ENCODE measurements around the gene GOLGA8Q.
A peak's percentile ranks its signal among the peaks of the same experiment; 100 is the strongest.
"Not testable (repeated sequence)": the region's sequence is repeated elsewhere in the genome, so short reads cannot be mapped to it uniquely, and the experiment has no call there.

GOLGA8Q gene

DNA sequence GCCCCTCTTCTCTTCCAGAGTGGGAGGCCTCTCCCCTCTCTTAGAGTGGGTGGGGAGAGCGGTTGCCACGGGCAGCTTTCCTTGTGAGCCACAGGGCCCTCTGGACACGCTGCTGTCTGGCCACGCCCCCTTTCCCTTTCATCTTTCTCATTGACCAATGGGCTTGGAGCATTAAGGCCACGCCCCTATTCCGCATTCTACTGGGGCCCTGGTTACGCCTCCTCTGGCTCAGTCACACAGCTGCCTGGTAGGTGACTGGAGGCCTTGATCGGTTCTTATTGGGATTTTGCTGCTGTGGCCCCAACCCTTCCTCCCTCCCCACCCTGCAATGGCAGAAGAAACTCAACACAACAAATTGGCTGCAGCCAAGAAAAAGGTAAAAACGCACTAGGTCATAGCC, at the start of gene GOLGA8Q:
Gene GOLGA8Q (plus strand): TSS at position 301 of the 400 bp plus-strand sequence. CDS start 28 bp downstream, at position 329.
- intact Hi-C loops (cut with DNase I); DNase-seq: not testable (repeated sequence)

DNA sequence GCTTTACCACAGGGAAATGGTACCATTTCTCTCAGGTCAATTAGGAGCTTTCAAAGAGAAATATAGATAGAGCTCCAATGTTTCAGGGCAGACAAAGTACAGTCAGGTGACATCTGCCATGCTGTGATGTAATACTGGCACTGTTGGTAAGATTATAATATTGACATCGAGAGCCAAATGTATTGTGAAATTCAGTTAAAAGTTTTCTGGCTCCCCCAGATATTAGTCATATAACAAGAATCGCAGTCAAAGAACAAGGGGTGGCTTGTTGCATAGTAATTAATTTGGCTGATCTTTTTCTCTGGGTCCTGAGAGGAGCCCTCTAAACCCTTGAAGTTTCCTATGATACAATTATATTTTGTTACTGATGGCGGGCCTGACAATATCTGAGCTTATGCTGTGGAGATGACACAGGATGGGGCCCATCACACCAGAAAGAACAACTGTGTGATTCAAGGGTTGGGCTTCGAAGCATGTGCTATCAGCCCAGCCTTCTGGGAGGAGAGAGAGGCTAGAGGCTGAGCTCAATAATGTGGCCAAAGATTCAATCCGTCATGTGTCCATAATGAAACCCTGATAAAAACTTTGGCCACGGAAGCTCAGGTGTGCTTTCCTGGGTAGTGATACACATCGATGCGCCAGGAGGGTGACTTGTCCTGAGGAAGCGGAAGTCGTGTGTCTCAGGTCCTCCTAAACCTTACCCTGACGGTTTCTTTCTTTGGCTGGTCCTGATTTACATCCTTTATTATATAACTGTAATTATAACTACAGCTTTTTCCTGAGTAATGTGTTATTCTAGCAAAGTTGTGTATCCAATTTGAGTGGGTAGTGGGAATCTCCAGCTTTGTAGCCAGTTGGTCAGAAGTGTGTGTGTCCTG, 48.7 kb upstream of the GOLGA8Q start:
- DNase-seq; intact Hi-C loops (cut with DNase I): not testable (repeated sequence)

DNA sequence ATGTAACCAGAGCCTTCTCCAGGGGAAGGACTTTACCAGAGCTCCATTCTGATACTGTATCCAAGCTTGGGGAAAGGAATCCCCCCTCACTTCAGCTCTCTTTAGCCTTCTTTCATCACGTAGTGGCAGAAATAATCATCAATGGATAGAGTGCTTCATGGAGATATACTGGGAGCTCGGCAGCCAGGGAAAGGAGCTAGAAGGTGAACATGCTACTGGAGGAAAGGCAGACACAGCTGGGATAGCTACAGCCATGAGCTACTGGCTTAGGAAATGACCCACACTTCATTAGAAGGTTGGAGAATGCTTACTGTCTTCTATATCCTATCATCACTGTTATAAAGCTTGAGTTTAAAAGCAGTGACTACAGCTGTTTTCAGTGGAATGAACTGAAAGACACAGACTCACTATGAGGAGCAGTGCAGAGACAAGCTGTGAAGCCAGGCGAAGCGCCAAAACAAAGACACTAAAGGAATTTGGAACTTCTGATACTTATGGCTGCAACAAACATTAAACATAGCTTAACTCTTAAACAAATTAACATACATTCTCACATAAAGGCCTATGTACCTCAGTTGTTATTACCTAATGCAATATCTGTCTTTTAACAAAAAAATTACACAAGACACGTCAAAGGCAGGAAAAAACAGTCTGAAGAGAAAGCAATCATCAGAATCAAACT, 47.5 kb upstream of the GOLGA8Q start:
- DNase-seq, result peak in 1 of 42 donors; percentile 6
- intact Hi-C loops (cut with DNase I), result not testable (repeated sequence)

- DNase-seq; intact Hi-C loops (cut with DNase I): not testable (repeated sequence)
Observed at GRCh38 chr15:30514545-30514944, 37.3 kb upstream of the GOLGA8Q start.

GRCh38 chr15:30523453-30524243, 28.2 kb upstream of the GOLGA8Q start:
- peak in 1 of 42 donors; percentile 1 for DNase-seq
- intact Hi-C loops (cut with DNase I), result not testable (repeated sequence)

GRCh38 chr15:30525912-30526311, 25.9 kb upstream of the GOLGA8Q start:
- not testable (repeated sequence) for DNase-seq

DNA sequence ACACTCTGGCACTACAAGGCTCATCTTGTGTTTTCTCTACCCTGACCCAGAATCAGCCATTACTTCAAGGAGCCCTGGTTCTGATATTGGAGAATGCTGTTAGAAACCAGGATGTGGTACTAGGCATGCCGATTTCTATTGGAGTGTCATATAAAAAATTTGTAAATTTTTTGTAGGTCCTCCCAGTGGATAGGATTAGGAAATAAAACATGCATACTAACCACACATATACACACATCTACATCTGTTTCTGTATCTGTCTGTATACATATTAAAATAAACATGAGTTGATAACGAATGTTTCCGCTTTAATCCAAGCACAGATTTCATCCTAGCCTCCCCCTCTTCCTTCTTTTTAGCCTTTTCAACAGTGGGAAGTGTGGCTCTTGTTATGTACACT, 22.8 kb upstream of the GOLGA8Q start:
- intact Hi-C loops (cut with DNase I), result not testable (repeated sequence)

More at GRCh38 chr15:30525912-30526311, 25.9 kb upstream of the GOLGA8Q start:
- intact Hi-C loops (cut with DNase I), result not testable (repeated sequence)

GRCh38 chr15:30566949-30567348, 15.1 kb downstream of the GOLGA8Q start:
- intact Hi-C loops (cut with DNase I), result not testable (repeated sequence)
- DNase-seq, result peak in 4 of 42 donors; percentile 1 to 39 (median 10)

More for the DNA sequence above, 22.8 kb upstream of the GOLGA8Q start:
- not testable (repeated sequence) for DNase-seq

DNA sequence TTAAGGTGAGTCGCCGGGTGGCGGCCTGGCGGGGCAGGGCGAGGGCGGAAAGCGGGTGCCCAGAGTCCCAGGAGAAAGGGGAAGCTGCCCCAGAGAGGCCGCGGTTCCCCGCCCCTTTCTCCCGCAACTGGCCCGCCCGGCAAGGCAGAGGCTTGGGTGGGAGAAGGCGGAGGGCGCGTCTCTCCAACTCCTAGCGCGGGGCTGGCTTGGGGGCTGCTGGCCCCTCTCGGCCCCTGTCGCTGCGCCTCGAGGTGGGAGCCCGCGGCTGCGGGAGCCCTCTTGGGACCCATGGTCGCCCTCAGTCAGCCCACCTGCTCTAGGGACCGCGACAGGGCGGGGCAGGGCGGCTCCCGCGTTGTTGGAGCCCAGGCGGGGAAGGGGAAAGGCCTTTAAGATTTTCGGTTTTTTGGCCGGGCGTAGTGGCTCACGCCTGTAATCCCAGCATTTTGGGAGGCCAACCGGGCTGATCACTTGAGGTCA, 21.2 kb downstream of the GOLGA8Q start:
- intact Hi-C loops (cut with DNase I); DNase-seq: not testable (repeated sequence)

GRCh38 chr15:30579394-30579970, 27.6 kb downstream of the GOLGA8Q start:
- DNase-seq; intact Hi-C loops (cut with DNase I): not testable (repeated sequence)

DNA sequence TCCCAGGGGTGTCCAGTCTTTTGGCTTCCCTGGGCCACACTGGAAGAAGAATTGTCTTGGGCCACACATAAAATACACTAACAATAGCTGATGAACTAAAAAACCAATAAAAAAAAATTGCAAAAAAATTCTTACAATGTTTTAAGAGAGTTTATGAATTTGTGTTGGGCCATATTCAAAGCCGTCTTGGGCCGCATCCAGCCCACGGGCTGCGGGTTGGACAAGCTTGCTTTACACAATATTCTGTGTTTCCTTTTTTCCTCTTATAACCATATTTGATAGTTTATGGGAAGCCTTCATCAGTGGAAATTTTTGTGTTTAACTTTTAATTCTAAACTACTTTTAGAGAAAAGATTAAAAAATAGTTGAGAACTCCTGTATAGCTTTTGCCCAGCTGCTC, 28.9 kb downstream of the GOLGA8Q start:
- DNase-seq; intact Hi-C loops (cut with DNase I): not testable (repeated sequence)

- intact Hi-C loops (cut with DNase I); DNase-seq: not testable (repeated sequence)
Observed at GRCh38 chr15:30598953-30599352, 47.1 kb downstream of the GOLGA8Q start.

DNA sequence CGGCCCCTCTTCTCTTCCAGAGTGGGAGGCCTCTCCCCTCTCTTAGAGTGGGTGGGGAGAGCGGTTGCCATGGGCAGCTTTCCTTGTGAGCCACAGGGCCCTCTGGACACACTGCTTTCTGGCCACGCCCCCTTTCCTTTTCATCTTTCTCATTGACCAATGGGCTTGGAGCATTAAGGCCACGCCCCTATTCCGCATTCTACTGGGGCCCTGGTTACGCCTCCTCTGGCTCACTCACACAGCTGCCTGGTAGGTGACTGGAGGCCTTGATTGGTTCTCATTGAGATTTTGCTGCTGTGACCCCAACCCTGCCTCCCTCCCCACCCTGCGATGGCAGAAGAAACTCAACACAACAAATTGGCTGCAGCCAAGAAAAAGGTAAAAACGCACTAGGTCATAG, 51.9 kb downstream of the GOLGA8Q start, which contains the start of gene GOLGA8H:
Gene GOLGA8H (plus strand): TSS at position 233 of the 400 bp plus-strand sequence. CDS start 98 bp downstream, at position 331.
- DNase-seq; intact Hi-C loops (cut with DNase I): not testable (repeated sequence)

Data from head of caudate nucleus (tissue), 42 donors.